ENCODE data around the gene RNF182. TPM values are rescaled to one million over a fixed set of nuclear protein-coding genes. Genes with fewer than 3 reads are reported as not detected.
"Not testable (repeated sequence)": the region's sequence is repeated elsewhere in the genome, so short reads cannot be mapped to it uniquely, and the experiment has no call there.

The RNF182 gene
- polyA plus RNA-seq, 3 donors: 3.2 to 3.9 (median 3.4) TPM

DNA sequence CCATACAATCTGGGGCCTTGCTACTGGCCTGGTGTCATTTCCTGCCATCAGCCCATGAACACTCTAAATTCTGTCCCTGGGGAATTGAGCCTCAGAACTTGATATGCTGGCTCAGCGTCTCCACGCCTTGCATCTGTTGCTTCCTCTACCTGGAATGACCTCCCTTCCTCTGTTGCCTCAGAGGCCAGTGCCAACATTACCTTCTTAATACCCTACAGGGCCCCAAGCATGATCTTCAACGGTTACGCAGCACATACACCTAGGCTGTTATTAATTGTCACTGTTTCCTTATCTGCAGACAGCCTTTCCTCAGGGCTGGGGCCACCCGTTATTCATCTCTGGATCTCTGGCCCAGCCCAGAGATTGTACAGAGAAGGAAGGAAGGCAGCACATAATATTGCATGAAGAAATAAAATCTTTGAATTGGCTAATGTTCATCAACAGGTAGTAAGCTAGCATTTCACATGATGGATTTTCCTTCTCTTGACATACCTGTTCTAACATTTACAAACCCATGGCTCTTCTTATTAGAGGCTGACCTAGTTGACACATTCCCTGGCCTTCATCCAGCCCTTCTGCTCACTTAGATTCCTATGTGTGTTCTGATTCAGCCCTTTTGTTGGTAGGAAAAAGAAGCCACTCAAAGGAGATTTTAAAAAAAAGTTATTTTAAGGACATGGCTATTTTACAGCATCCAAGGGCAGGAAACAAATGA lies 8.4 kb upstream of the RNF182 start:
- no peak for DNase-seq (ENCODE audit: low read depth in 3 of 3, low spot score in 2 of 3)

DNA sequence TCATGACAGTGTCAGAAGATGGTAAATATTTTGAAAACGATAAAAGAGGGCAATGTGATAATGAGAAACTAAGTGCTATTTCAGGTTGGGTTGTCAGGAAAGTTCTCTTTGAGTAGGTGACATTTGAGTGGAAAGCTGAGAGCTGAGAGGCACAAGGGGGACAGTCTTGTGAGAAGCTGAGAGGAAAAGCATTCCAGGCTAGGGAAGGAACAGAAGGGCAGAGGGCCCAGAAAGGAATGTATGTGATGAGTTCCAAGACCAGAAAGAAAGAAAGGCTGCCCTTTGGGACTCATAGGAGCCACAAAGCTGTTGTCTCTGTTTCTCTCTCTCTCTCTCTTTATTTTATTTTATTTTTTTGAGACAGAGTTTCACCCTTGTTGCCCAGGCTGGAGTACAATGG lies 7.6 kb upstream of the RNF182 start:
- DNase-seq (ENCODE audit: low read depth in 3 of 3, low spot score in 2 of 3): no peak

GRCh38 chr6:13918686-13919250 lies 6.0 kb upstream of the RNF182 start:
- no peak for DNase-seq (ENCODE audit: low read depth in 3 of 3, low spot score in 2 of 3)

DNA sequence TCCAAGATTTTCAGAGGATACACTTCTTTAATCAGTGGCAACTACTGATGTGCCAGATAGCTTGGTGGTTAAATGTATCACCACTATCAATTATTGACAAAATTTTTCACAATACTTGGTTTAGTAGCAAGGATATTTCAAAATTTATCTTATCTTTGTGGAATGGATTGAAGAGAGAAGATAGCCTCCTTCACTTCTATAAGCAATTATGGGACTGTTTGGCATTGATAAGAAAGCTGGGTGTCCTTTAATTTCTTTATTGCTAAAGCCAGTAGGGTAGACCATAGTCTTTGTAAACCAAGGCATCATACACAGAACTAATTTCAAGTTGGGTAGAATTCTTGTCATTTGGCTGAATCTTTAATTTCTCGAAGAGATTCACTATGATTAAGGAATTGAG lies 4.9 kb upstream of the RNF182 start:
- DNase-seq (ENCODE audit: low read depth in 3 of 3, low spot score in 2 of 3): no peak

- no peak for DNase-seq (ENCODE audit: low read depth in 3 of 3, low spot score in 2 of 3)
Observed at GRCh38 chr6:13920552-13920951, 4.2 kb upstream of the RNF182 start.

- no peak for DNase-seq (ENCODE audit: low read depth in 3 of 3, low spot score in 2 of 3)
Observed at GRCh38 chr6:13922750-13923149, 2.0 kb upstream of the RNF182 start.

- no peak for DNase-seq (ENCODE audit: low read depth in 3 of 3, low spot score in 2 of 3)
Observed at GRCh38 chr6:13923527-13924145, 1.1 kb upstream of the RNF182 start.

- peak in 2 of 3 donors; percentile 43 to 46 for DNase-seq (ENCODE audit: low read depth in 3 of 3, low spot score in 2 of 3)
Observed at GRCh38 chr6:13924146-13924948, 405 bp upstream of the RNF182 start.

- no peak for DNase-seq (ENCODE audit: low read depth in 3 of 3, low spot score in 2 of 3)
Observed at GRCh38 chr6:13926378-13926777, 1.6 kb downstream of the RNF182 start.

GRCh38 chr6:13927203-13927602 lies 2.5 kb downstream of the RNF182 start:
- DNase-seq (ENCODE audit: low read depth in 3 of 3, low spot score in 2 of 3): no peak

GRCh38 chr6:13929196-13929595 lies 4.4 kb downstream of the RNF182 start:
- DNase-seq (ENCODE audit: low read depth in 3 of 3, low spot score in 2 of 3): no peak

- DNase-seq (ENCODE audit: low read depth in 3 of 3, low spot score in 2 of 3): no peak
Observed at GRCh38 chr6:13931797-13932402, 7.1 kb downstream of the RNF182 start.

DNA sequence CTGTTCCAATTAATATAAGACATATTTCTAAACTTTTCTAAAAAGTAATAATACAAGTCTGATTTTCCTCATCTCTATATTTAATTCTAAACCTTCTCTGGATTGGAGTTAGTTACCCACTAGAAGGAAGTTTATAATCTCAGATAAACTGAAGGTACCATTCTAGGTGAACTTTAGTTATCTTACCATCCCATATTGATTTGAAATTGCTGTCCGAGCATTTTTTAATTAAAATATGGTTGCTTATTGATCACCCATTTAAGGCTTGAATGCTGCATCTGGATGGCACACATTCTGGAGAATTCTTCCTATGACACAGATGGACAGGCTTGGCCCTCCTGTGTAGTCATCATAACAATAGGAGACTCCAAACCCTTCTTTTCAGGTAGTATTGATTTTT lies 8.0 kb downstream of the RNF182 start:
- no peak for DNase-seq (ENCODE audit: low read depth in 3 of 3, low spot score in 2 of 3)

GRCh38 chr6:13934721-13935120 lies 10.0 kb downstream of the RNF182 start:
- no peak for DNase-seq (ENCODE audit: low read depth in 3 of 3, low spot score in 2 of 3)

DNA sequence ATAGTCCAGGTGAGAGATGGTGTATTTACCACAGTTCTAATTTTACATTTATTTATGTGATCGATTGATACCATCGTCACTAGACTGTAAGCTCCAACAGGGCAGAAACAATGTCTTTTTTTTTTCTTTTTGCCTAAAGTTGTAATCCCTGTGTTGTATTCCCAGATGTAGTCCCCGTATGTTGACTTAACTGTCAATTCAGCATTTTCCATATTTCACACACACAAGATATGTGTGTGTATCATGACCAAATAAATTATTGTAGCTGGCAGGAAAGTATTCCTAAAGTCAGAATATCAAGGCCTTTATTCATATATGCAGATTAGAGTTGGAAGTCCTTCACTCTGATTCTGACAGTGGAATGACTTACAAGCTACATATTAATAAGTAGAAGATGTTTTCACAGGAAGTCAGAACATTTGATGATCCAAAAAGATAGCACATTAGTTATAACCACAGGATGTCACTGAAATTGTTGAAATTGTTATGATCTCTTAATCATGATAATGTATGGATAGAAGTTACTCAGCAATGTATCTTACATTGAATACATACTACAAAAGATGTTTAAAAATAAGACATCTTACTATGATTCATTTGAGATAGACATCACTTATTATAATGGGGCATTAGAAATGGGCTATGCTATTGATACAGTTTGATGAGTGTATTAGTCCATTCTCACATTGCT lies 10.6 kb downstream of the RNF182 start:
- DNase-seq (ENCODE audit: low read depth in 3 of 3, low spot score in 2 of 3): no peak

DNA sequence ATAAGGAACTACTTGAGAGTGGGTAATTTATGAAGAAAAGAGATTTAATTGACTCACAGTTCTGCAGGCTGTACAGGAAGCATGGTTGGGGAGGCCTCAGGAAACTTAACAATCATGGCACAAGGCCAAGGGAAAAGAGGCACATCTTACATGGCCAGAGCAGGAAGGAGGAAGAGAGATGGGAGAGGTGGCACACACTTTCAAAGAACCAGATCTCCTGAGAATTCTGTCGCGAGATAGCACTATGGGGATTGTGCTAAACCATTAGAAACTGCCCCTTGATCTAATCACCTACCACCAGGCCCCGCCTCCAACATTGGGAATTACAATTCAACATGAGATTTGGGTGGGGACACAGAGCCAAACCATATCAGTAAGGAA lies 11.1 kb downstream of the RNF182 start:
- DNase-seq (ENCODE audit: low read depth in 3 of 3, low spot score in 2 of 3): not testable (repeated sequence)

GRCh38 chr6:13941902-13942301 lies 17.1 kb downstream of the RNF182 start:
- DNase-seq (ENCODE audit: low read depth in 3 of 3, low spot score in 2 of 3): no peak

DNA sequence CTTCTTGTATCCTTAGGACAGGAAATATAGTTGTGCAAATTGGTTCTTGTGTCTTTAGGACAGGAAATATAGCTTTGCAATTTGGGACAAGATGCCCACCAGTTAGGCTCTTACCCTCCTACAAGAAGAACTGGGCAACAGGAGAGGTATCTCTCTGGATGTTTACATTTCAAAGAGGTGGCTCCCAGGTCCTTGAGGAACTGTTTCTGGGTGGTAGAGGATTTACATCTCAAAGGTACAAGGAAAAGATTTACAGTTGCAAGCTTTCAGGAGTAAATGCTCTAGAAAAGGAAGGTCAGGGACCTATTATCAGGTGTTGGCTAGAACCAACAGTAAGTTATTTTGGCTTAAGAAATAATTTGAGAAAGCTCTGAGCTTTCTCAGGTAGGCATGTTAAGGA lies 19.2 kb downstream of the RNF182 start:
- no peak for DNase-seq (ENCODE audit: low read depth in 3 of 3, low spot score in 2 of 3)

DNA sequence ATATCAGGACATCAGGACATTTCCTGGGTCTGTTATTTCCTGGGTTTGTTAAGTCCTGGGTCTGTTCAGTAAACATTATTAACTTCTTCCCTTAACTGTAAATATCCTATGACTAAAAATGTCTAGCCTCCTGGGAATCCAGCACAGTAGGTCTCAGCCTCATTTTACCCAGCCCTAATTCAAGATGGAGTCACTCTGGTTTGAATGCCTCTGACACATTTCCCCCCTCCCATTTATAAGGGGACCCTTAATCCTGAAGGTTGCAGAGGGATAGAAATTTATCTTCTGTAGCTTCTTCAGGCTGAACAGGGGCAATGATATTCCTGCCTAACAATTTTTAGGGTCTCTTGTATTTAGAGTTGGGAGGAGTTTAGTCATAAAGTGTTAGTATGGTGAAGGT lies 21.8 kb downstream of the RNF182 start:
- DNase-seq (ENCODE audit: low read depth in 3 of 3, low spot score in 2 of 3): no peak

GRCh38 chr6:13947611-13948178 lies 22.9 kb downstream of the RNF182 start:
- no peak for DNase-seq (ENCODE audit: low read depth in 3 of 3, low spot score in 2 of 3)
